ENCODE measurements around the gene TYK2.
"Not testable (repeated sequence)": the region's sequence is repeated elsewhere in the genome, so short reads cannot be mapped to it uniquely, and the experiment has no call there.

Gene TYK2

GRCh38 chr19:10368101-10368803 is 12.1 kb downstream of the TYK2 start:
- DNase-seq = no peak

- DNase-seq = not testable (repeated sequence)
Measured at GRCh38 chr19:10366950-10367512, 13.3 kb downstream of the TYK2 start.

- DNase-seq = no peak
Measured at GRCh38 chr19:10365518-10365917, 14.9 kb downstream of the TYK2 start.

GRCh38 chr19:10364644-10365043 is 15.7 kb downstream of the TYK2 start:
- DNase-seq = no peak

- no peak for DNase-seq
Measured at GRCh38 chr19:10363789-10364281, 16.5 kb downstream of the TYK2 start.

GRCh38 chr19:10362259-10362658 is 18.1 kb downstream of the TYK2 start:
- no peak for DNase-seq

- DNase-seq = no peak
Measured at GRCh38 chr19:10361569-10362011, 18.8 kb downstream of the TYK2 start.

- no peak for DNase-seq
Measured at GRCh38 chr19:10356431-10356830, 23.9 kb downstream of the TYK2 start.

GRCh38 chr19:10353793-10354391 is 26.5 kb downstream of the TYK2 start:
- no peak for DNase-seq

- no peak for DNase-seq
Measured at GRCh38 chr19:10352764-10353671, 27.4 kb downstream of the TYK2 start.

GRCh38 chr19:10346509-10346908 is 33.9 kb downstream of the TYK2 start:
- peak; percentile 84 to 87 for DNase-seq

GRCh38 chr19:10344780-10345179 is 35.6 kb downstream of the TYK2 start:
- DNase-seq = no peak

- DNase-seq = no peak
Measured at GRCh38 chr19:10343495-10343894, 36.9 kb downstream of the TYK2 start.

GRCh38 chr19:10339977-10340376 is 40.4 kb downstream of the TYK2 start:
- no peak for DNase-seq

- DNase-seq = peak; percentile 58 to 77
Measured at GRCh38 chr19:10339380-10339960, 40.9 kb downstream of the TYK2 start, which contains the start of gene ICAM3. ICAM3 (minus strand) TSS chr19:10339624; CDS start chr19:10339614, 10 bp downstream.

- DNase-seq = no peak
Measured at GRCh38 chr19:10338940-10339339, 41.4 kb downstream of the TYK2 start.

- not testable (repeated sequence) for DNase-seq
Measured at GRCh38 chr19:10336725-10337124, 43.6 kb downstream of the TYK2 start.

- DNase-seq = no peak
Measured at GRCh38 chr19:10335352-10335985, 44.9 kb downstream of the TYK2 start.

- no peak for DNase-seq
Measured at GRCh38 chr19:10334588-10335351, 45.6 kb downstream of the TYK2 start.

- DNase-seq = no peak
Measured at GRCh38 chr19:10333758-10334587, 46.4 kb downstream of the TYK2 start.
